GM10266 (cell line): ENCODE results near the gene LZTS2.
A peak's percentile ranks its signal among the peaks of the same experiment; 100 is the strongest.
"Not testable (repeated sequence)": the region's sequence is repeated elsewhere in the genome, so short reads cannot be mapped to it uniquely, and the experiment has no call there.

Experiments
- DNase-seq: peaks from one replicate; pipeline ENCODE4 v3.0.0; 2012; ENCODE audit errors: extremely low spot score
- TF ChIP-seq, protein P1 (sequence below): IDR thresholded peaks from 2 replicates; pipeline ENCODE4 v1.5.1; 2012; ENCODE audit warnings: mild to moderate bottlenecking, low read depth; ENCODE audit not compliant: control insufficient read depth, insufficient read depth; ENCODE audit errors: missing control alignments

The LZTS2 gene

DNA sequence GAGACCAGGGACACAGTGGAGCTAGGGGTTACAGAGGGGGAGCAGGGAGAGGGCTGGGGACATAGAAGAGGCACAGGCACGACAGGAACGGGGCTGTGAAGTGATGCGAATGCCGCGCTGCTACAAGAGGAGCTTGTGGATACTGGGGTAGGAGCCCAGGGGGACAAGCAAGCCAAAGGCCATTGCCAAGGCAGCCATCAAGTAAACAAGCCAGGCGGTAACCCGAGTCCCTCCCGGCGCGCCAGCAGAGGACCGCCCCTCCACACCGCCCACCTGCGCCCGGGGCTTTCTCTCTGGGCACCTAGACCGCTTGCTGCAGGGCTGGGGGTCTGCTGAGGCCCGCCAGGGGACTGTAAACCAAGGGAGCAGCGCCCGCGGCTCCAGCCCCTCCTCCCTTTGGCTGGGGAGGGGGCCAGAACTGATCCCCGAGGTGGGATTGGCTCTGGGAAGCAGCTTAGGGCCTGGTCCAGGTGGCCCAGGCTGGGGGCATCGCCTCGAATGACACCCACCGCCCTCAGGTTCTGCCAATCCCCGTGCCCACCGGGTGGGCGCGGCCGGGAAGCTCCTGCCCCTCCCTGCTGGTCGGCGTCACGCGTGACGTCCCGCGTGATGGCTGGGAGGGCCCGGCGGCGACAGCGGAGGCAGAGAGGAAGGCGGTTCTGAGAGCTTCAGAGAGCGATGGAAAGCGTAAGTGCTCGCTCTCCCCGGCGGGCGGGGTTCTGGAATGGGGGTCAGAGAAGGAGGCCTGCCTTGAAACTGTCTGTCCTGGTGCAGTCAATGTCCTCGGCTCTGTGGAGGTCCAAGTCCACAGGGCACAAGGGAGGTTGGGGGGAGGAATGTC is 32.4 kb downstream of the LZTS2 start:
- TF ChIP-seq, protein P1, sequence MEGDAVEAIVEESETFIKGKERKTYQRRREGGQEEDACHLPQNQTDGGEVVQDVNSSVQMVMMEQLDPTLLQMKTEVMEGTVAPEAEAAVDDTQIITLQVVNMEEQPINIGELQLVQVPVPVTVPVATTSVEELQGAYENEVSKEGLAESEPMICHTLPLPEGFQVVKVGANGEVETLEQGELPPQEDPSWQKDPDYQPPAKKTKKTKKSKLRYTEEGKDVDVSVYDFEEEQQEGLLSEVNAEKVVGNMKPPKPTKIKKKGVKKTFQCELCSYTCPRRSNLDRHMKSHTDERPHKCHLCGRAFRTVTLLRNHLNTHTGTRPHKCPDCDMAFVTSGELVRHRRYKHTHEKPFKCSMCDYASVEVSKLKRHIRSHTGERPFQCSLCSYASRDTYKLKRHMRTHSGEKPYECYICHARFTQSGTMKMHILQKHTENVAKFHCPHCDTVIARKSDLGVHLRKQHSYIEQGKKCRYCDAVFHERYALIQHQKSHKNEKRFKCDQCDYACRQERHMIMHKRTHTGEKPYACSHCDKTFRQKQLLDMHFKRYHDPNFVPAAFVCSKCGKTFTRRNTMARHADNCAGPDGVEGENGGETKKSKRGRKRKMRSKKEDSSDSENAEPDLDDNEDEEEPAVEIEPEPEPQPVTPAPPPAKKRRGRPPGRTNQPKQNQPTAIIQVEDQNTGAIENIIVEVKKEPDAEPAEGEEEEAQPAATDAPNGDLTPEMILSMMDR, result no peak
- peak; percentile 51 for DNase-seq

- TF ChIP-seq, protein P1, result no peak
- DNase-seq, result no peak
Observed at GRCh38 chr10:101032637-101033224, 33.1 kb downstream of the LZTS2 start.

DNA sequence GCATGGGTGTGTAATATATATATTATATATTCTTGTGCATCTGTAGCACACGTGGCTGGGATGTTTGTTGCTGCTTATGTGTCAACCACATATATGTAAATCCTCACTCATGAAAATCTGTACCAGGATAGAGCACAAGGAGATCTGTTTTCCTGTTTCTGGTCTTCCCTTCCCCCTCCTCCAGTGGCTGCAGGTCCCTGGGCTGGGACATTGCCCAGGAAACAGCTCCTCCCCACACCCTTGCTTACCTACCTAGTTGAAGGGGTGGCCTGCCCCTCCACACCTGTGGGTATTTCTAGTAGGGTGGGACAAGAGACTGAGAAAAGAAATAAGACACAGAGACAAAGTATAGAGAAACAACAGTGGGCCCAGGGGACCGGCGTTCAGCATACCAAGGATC is 33.7 kb downstream of the LZTS2 start:
- TF ChIP-seq, protein P1, result no peak
- no peak for DNase-seq

DNA sequence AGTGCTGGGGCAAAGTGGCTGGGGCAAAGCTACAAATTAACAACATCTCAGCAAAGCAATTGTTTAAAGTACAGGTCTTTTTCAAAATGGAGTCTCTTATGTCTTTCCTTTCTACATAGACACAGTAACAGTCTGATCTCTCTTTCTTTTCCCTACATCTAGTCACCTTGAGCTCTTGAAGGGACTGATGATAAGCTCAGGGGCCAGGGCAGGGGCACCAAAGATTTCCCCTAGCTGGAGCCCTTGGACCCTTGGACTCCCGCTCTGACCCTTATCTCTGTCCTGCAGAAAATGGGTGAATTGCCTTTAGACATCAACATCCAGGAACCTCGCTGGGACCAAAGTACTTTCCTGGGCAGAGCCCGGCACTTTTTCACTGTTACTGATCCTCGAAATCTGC is 34.8 kb downstream of the LZTS2 start:
- not testable (repeated sequence) for DNase-seq

DNA sequence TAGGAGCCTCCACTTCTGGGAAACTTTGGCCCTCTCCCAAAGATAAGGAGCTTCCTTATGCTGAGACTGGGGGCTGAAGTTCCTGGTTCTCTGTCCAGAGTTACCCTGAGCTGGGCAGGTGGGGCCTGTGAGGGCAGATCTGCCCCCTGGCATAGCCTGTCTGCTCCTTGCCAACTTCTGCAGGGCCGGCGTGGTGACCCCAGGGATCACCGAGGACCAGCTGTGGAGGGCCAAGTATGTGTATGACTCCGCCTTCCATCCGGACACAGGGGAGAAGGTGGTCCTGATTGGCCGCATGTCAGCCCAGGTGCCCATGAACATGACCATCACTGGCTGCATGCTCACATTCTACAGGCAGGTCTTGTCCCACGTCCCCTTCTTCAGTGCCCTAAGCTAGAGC is 35.7 kb downstream of the LZTS2 start:
- DNase-seq, result no peak
- TF ChIP-seq, protein P1, result no peak

GRCh38 chr10:101035916-101036702 is 36.5 kb downstream of the LZTS2 start:
- TF ChIP-seq, protein P1, result no peak
- DNase-seq, result no peak

DNA sequence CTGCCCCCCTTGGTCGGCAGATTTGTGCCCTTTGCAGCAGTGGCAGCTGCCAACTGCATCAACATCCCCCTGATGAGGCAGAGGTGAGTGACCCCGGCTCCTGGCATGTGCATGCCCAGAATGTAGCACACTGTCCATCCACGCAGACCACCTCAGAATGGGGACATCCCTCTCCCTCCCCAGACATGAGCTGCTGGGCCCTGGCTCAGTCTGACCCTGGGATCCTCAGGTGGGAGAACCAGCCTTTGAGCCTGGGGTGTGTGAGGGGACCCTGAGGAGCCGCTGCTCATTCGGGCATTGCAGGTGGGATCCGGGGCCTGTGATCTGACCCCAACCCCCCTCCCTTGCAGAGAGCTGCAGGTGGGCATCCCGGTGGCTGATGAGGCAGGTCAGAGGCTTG is 37.1 kb downstream of the LZTS2 start:
- no peak for DNase-seq
- TF ChIP-seq, protein P1, result no peak
